ENCODE results near the gene NABP2.

GRCh38 chr12:56204275-56204674, 19.9 kb upstream of the NABP2 start:
- TF ChIP-seq ELK1 (IDR thresholded peaks at IDR 0.05; ENCODE audit: borderline replicate concordance, low read depth, low read length): no peak
- TF ChIP-seq CTCF (conservative IDR thresholded peaks at IDR 0.05; ENCODE audit: low read depth, low read length): no peak
- TF ChIP-seq FOS (IDR thresholded peaks at IDR 0.05; ENCODE audit: low read depth, low read length): no peak
- no peak for TF ChIP-seq POLR2A (IDR thresholded peaks at IDR 0.05; ENCODE audit: low read depth, low read length)
- TF ChIP-seq BHLHE40 (IDR thresholded peaks at IDR 0.05; ENCODE audit: low read depth, low read length): no peak
- TF ChIP-seq USF2 (IDR thresholded peaks at IDR 0.05; ENCODE audit: low read depth, low read length): no peak
- TF ChIP-seq RFX5 (IDR thresholded peaks at IDR 0.05; ENCODE audit: low read depth, low read length): no peak
- no peak for TF ChIP-seq CEBPB (IDR thresholded peaks at IDR 0.05; ENCODE audit: low read depth, low read length)
